GM12878 (cell line): Measurements from ENCODE around the gene NXN. TPM values are rescaled to one million over a fixed set of nuclear protein-coding genes. Genes with fewer than 3 reads are reported as not detected.

Experiments used
- ATAC-seq: fragments of 200-7000 bp; cut with Tn5 transposase; 3 replicates; pipeline ENCODE4 v1.9.1; 2020; ENCODE audit warnings: mild to moderate bottlenecking, moderate library complexity
- BruUV-seq: library from RNA; stranded (reverse); fragments of 400-500 nt; replicated peaks from 2 replicates; lab custom pipeline; 2021; lab: Mats Ljungman, UMichigan
- CTCF ChIA-PET: fragments of 300-600 bp; sonication (Branson Sonifier 250); formaldehyde crosslinking; extraction: SDS; loops from one replicate; lab custom pipeline; 2021; ENCODE audit warnings: inconsistent platforms; lab: Yijun Ruan, JAX
- POLR2A ChIA-PET: fragments of 350-600 bp; formaldehyde crosslinking; extraction: SDS; loops from one replicate; lab custom pipeline; 2021; ENCODE audit warnings: inconsistent platforms; lab: Charles Lee
- RAD21 ChIA-PET: fragments of 300-600 bp; sonication (Branson Sonifier 250); formaldehyde crosslinking; loops from one replicate; lab custom pipeline; 2023; ENCODE audit warnings: antibody characterized with exemption; ENCODE audit not compliant: unreplicated experiment; lab: Charles Lee
- SMC1A ChIA-PET: fragments of 300-600 bp; sonication (Branson Sonifier 250); formaldehyde crosslinking; loops from one replicate; lab custom pipeline; 2023; ENCODE audit not compliant: unreplicated experiment, uncharacterized antibody; lab: Charles Lee
- DNase-seq: peaks from one replicate; pipeline ENCODE4 v3.0.0-alpha.2; 2011; ENCODE audit warnings: low read depth, low spot score
- FAIRE-seq: peaks from 3 replicates; lab custom pipeline; 2011; peaks lifted over from hg19 to GRCh38; lab: Jason Lieb, UNC
- H2AFZ ChIP-seq: 2 replicates; pipeline ENCODE4 v1.6.0; 2011; ENCODE audit warnings: low read depth, low read length, control low read depth; ENCODE audit not compliant: control insufficient read depth
- H3K27ac ChIP-seq: 2 replicates; pipeline ENCODE4 v1.5.1; 2011; ENCODE audit warnings: control low read depth; ENCODE audit not compliant: control insufficient read depth, insufficient read depth
- H3K27me3 ChIP-seq, 2 experiments: replicated peaks in 1 of 2; 2 replicates each; pipeline versions ENCODE4 v1.6.0 to v1.6.1; 2011; ENCODE audit warnings: low read length in 1 of 2; ENCODE audit not compliant: control insufficient read depth in 2 of 2, insufficient read depth in 2 of 2
- H3K36me3 ChIP-seq, 2 experiments: 2 replicates each; pipeline ENCODE4 v1.5.1; 2011; ENCODE audit warnings: low read length in 1 of 2; ENCODE audit not compliant: control insufficient read depth in 2 of 2, insufficient read depth in 2 of 2
- H3K4me1 ChIP-seq: 2 replicates; pipeline ENCODE4 v1.6.1; 2011; ENCODE audit warnings: mild to moderate bottlenecking, low read length, moderate library complexity, mixed read lengths; ENCODE audit not compliant: control insufficient read depth, insufficient read depth
- H3K4me2 ChIP-seq: 2 replicates; pipeline ENCODE4 v1.6.0; 2011; ENCODE audit warnings: control low read depth; ENCODE audit not compliant: control insufficient read depth, insufficient read depth
- H3K4me3 ChIP-seq: fragments of 200-600 bp; sonication (generic); 2 replicates; pipeline ENCODE4 v1.5.1; 2016
- H3K79me2 ChIP-seq: 2 replicates; pipeline ENCODE4 v1.6.0; 2011; ENCODE audit warnings: low read length; ENCODE audit not compliant: control insufficient read depth, insufficient read depth
- H3K9ac ChIP-seq: 2 replicates; pipeline ENCODE4 v1.8.0; 2011; ENCODE audit warnings: low read length, control low read depth, mixed read lengths; ENCODE audit not compliant: control insufficient read depth, insufficient read depth
- H3K9me3 ChIP-seq: replicated peaks from 3 replicates; pipeline ENCODE4 v1.5.1; 2011; ENCODE audit warnings: mild to moderate bottlenecking, low read length; ENCODE audit not compliant: control insufficient read depth, insufficient read depth
- H4K20me1 ChIP-seq: 2 replicates; pipeline ENCODE4 v1.6.0; 2011; ENCODE audit not compliant: control insufficient read depth, insufficient read depth
- CBX3 ChIP-seq: fragments of 200-600 bp; sonication (generic); IDR thresholded peaks from 2 replicates; pipeline ENCODE4 v1.6.1; 2016; ENCODE audit warnings: low read depth, borderline replicate concordance
- CHD1 ChIP-seq: IDR thresholded peaks from 2 replicates; pipeline ENCODE4 v1.6.1; 2012; ENCODE audit warnings: low read depth, low read length, improper control_type of control experiment
- E4F1 ChIP-seq: fragments of 450-650 bp; IDR thresholded peaks from 2 replicates; pipeline ENCODE4 v1.6.1; 2018; ENCODE audit warnings: borderline replicate concordance, mild to moderate bottlenecking; ENCODE audit not compliant: partially characterized antibody
- HDGF ChIP-seq: fragments of 450-650 bp; IDR thresholded peaks from 2 replicates; pipeline ENCODE4 v1.6.1; 2016; ENCODE audit warnings: antibody characterized with exemption
- IKZF1 ChIP-seq: fragments of 450-650 bp; conservative IDR thresholded peaks from 2 replicates; pipeline ENCODE4 v1.6.1; 2017; ENCODE audit warnings: antibody characterized with exemption, mild to moderate bottlenecking
- JUNB ChIP-seq: IDR thresholded peaks from 2 replicates; pipeline ENCODE4 v1.6.1; 2016; ENCODE audit warnings: antibody characterized with exemption, mild to moderate bottlenecking
- MEF2B ChIP-seq: fragments of 450-650 bp; IDR thresholded peaks from 2 replicates; pipeline ENCODE4 v1.6.1; 2018; ENCODE audit warnings: mild to moderate bottlenecking, moderate library complexity; ENCODE audit not compliant: partially characterized antibody, poor library complexity, severe bottlenecking
- MXI1 ChIP-seq: fragments of 150-350 bp; IDR thresholded peaks from 2 replicates; pipeline ENCODE4 v1.6.1; 2011; ENCODE audit warnings: low read depth, mild to moderate bottlenecking, inconsistent platforms, low read length, improper control_type of control experiment
- RUNX3 ChIP-seq: IDR thresholded peaks from 2 replicates; pipeline ENCODE4 v1.6.1; 2012; ENCODE audit warnings: low read length, inconsistent platforms
- YY1 ChIP-seq: IDR thresholded peaks from 2 replicates; pipeline ENCODE4 v1.6.1; 2011; ENCODE audit warnings: low read depth, mild to moderate bottlenecking, low read length
- ZNF217 ChIP-seq: fragments of 450-650 bp; IDR thresholded peaks from 2 replicates; pipeline ENCODE4 v1.6.1; 2017; ENCODE audit warnings: antibody characterized with exemption, mild to moderate bottlenecking
- WGBS: methylation state at CpG from one replicate; pipeline ENCODE4 v1.1.6; 2016; ENCODE audit warnings: low lambda C conversion rate; ENCODE audit not compliant: insufficient replicate concordance, insufficient coverage; ENCODE audit errors: missing lambda C conversion rate; 5-methylcytosine and 5-hydroxymethylcytosine counted together
- in situ Hi-C: fragments of 300-500 bp; cut with MboI; formaldehyde crosslinking; loops from 9 replicates; pipeline ENCODE4 v1.14.3; 2018; ENCODE audit warnings: mixed read lengths
- intact Hi-C: fragments of 100-400 bp; cut with micrococcal nuclease; formaldehyde crosslinking; loops from one replicate; pipeline ENCODE4 v1.14.2; 2022; ENCODE audit not compliant: unreplicated experiment
- polyA plus RNA-seq, 11 experiments: library from polyadenylated mRNA; depleted of rRNA in 4 of 11; unstranded in 6 of 11; stranded (reverse) in 5 of 11; fragments of >200 nt; fragmentation: Nextera tagmentation in 4 of 11; fragmentation: Illumina TruSeq in 1 of 11; extraction: Ambion mirVana in 4 of 11; extraction: Trizol in 1 of 11; gene quantifications; 1 replicate in 1 of 11; 2 replicates in 10 of 11; pipeline versions ENCODE4 v1.2.1 to v1.2.3, GENCODE V29; 2011 to 2016; ENCODE audit warnings: inconsistent platforms in 2 of 11, missing spikeins in 2 of 11, low read depth in 1 of 11
- total RNA-seq, 4 experiments: library from RNA; depleted of rRNA in 3 of 4; stranded (reverse); fragments of >200 nt in 3 of 4; fragmentation: Illumina TruSeq in 1 of 4; extraction: Trizol in 1 of 4; gene quantifications; 2 replicates each; pipeline versions ENCODE4 v1.2.1 to v1.2.3, GENCODE V29; 2013 to 2021

NXN gene
- total and polyA plus RNA-seq, 10 of the 15 experiments (the other 5 are each of a cell fraction or from before 2014, with no cell fraction given): 0.04 to 1.2 (median 0.30) TPM

GRCh38 chr17:921161-921560, 58.4 kb downstream of the NXN start:
- Histone ChIP-seq H3K9me3 (no peaks in the 10 kb centered on the region), H3K27me3 (no peaks in the 10 kb centered on the region; a peak in 2 of 4 replicates), H3K4me2 (no peak overlapping the region), H3K9ac (no peak overlapping the region), H2AFZ (no peak overlapping the region), H4K20me1 (no peaks in the 10 kb centered on the region), H3K27ac (no peak overlapping the region), H3K4me1 (no peaks in the 10 kb centered on the region), H3K79me2 (no peaks in the 10 kb centered on the region), H3K36me3 (no peaks in the 10 kb centered on the region), H3K4me3 (no peak overlapping the region)
- ChIA-PET CTCF (no interaction called here), POLR2A (no interaction called here), RAD21 (no interaction called here), SMC1A (no interaction called here)
- TF ChIP-seq ZNF217 (no peak), JUNB (no peak), CHD1 (no peak), YY1 (no peak), CBX3 (no peak), MEF2B (no peak), MXI1 (no peak), RUNX3 (no peak), HDGF (no peak), E4F1 (no peak), IKZF1 (no peak)
- no peak for FAIRE-seq
- intact Hi-C loops (no loop called here), in situ Hi-C loops (no loop called here)
- DNase-seq: no peak
- BruUV-seq: no TSS peak
- 64% methylated on average over 13 of the region's 13 CpGs for WGBS
- ATAC-seq: no peak
